Embryonic facial prominence (tissue), 1 donor: ENCODE results near the gene OR10G7.
"Not testable (repeated sequence)": the region's sequence is repeated elsewhere in the genome, so short reads cannot be mapped to it uniquely, and the experiment has no call there.

ENCODE experiments used
- DNase-seq: peaks from one replicate; pipeline ENCODE4 v3.0.0-alpha.2; 2016; ENCODE audit errors: extremely low spot score

The OR10G7 gene

GRCh38 chr11:124039557-124039956 is 1.6 kb downstream of the OR10G7 start:
- DNase-seq, result no peak

- no peak for DNase-seq
These were observed 4.5 kb downstream of the OR10G7 start for GRCh38 chr11:124036666-124037065.

- no peak for DNase-seq
These were observed 14.6 kb downstream of the OR10G7 start, which contains the start of gene OR10G8 for GRCh38 chr11:124026498-124026897. Gene OR10G8 (plus strand): TSS chr11:124026798. CDS start chr11:124029623, 2,825 bp downstream.

- DNase-seq, result not testable (repeated sequence)
These were observed 25.3 kb downstream of the OR10G7 start for GRCh38 chr11:124015837-124016236.

GRCh38 chr11:124012697-124013096 is 28.4 kb downstream of the OR10G7 start, which contains the start of gene OR10G4:
Gene OR10G4 (plus strand): TSS chr11:124012997. CDS start chr11:124015575, 2,578 bp downstream.
- DNase-seq, result no peak

- no peak for DNase-seq
These were observed 46.0 kb downstream of the OR10G7 start, which contains the start of gene OR10G6 for GRCh38 chr11:123995119-123995518. Gene OR10G6 (minus strand): TSS chr11:123995161. CDS start chr11:123995161, 0 bp downstream.
